Left cardiac atrium (tissue), 4 donors: ENCODE results near the gene UBAP2L. TPM values are rescaled to one million over a fixed set of nuclear protein-coding genes. Genes with fewer than 3 reads are reported as not detected.
A peak's percentile ranks its signal among the peaks of the same experiment; 100 is the strongest.
"Not testable (repeated sequence)": the region's sequence is repeated elsewhere in the genome, so short reads cannot be mapped to it uniquely, and the experiment has no call there.

Experiments used
- ATAC-seq, 2 donors: fragments of 200-7000 bp; cut with Tn5 transposase; one replicate each; pipeline ENCODE4 v1.9.1; 2020; ENCODE audit warnings: mild to moderate bottlenecking in 2 of 2, moderate library complexity in 2 of 2
- DNase-seq: peaks from one replicate; pipeline ENCODE4 v3.0.0-alpha.2; 2020
- intact Hi-C, 2 donors: fragments of 100-400 bp; cut with DNase I; formaldehyde crosslinking; loops; one replicate each; pipeline versions ENCODE4 v1.14.1 to v1.15.1; 2022 to 2023
- total RNA-seq, 2 donors: library from RNA; stranded (reverse); fragmentation: NEBNext Ultra II Directional; extraction: Animal tissue kit (Norgen Biotek cat#: 25700); gene quantifications; one replicate each; pipeline ENCODE4 v1.2.1, GENCODE V29; 2021
- donor health status: DM: no; HTN: yes; CAD: no.
- donor health status: DM: no; HTN: yes; CAD: no; lungs with severe emphysema.
- donor health status: DM: yes; HTN: yes; CAD: no.
- donor health status: Dilated cardiomyopathy.

Gene UBAP2L
- total RNA-seq, 2 donors from 2014 or later, result 88.5 to 106 TPM

DNA sequence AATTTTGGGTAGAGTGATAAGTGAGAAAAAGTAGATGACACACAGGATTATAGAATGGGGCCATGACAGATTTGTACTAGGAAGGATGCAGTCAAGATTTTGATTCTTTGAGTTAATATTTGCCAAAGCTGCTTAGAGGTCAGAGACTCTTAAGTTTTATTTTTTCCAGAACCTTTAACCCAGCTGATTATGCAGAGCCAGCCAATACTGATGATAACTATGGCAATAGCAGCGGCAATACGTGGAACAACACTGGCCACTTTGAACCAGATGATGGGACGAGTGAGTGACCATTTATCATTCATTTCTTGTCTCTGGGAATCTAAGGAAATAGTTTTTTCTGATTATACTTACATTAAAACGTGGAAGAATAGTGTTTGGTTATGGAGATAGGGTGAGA, 16.1 kb downstream of the UBAP2L start:
- DNase-seq (no peak), ATAC-seq (peak in 1 of 2 donors; percentile 41)
- intact Hi-C loops, result no loop called here

DNA sequence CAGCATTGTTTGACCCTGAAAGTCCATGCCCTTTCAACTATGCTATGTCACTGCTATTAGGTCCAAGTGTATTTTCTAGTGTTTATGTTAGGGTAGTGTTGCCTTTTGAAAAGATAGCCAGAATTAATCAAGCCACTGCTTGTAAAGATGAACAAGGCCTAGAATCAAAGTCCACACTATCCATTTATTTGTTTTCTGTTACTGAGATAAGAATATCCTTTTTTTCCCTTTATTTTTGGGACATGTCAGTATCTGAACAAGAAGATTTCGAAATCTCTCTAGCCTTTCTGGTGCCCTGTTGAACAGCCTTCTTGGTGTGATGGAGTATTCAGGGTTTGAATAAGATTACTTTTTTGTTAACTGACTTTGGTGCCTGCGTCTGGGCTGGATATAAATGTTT, 16.7 kb downstream of the UBAP2L start:
- ATAC-seq, result no peak
- intact Hi-C loops, result no loop called here

DNA sequence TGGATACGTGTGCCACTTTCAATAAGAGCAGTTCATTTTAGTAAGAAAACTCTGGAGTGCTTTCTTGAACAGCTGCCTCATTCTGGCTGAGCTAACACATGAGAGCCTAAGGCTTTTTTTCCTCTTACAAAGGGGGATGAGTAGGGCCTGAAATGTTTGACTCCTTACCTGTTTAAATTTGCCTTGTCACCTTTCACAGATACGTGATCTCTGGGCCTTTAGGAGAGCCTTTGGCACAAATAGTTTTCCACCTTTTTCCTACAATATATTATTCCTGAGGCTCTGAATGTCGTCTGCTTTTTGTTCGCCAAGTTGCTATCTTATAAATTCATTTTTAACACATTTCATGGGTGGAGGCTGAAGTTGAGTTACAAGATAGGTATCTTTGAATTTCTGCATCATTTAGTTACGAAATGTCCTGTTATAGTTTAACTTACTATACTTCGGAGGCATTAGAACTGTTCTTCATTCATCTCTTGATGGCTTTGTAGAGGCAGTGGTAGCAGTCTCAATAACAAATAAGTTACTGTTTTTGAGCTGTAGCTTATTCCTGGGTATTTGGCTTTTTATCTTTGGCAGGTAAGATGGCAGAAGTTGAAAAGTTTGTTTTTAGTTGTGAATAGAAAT, 17.2 kb downstream of the UBAP2L start:
- no peak for DNase-seq
- no peak for ATAC-seq
- intact Hi-C loops, result no loop called here

More for the DNA sequence above, 16.7 kb downstream of the UBAP2L start:
- DNase-seq, result no peak

DNA sequence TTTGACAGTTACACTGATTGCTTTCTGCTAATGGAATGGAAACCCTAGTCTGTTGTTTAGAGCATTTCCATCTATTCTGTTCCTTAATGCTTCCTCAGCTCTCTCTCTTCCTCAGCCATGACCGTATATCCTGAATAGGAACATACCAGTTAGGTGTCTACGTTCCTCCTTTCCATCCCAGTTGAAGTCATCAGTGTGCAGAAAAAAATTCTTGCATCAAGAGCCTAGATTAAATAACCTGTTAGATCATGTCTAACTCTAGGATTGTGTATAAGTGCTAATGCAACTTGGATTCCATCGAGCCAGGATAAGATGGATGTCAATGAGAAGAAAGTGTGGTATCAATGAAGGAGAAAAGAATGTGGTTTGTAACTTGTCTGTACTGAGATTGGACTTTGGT, 18.7 kb downstream of the UBAP2L start:
- ATAC-seq (no peak), DNase-seq (no peak)
- intact Hi-C loops, result no loop called here

DNA sequence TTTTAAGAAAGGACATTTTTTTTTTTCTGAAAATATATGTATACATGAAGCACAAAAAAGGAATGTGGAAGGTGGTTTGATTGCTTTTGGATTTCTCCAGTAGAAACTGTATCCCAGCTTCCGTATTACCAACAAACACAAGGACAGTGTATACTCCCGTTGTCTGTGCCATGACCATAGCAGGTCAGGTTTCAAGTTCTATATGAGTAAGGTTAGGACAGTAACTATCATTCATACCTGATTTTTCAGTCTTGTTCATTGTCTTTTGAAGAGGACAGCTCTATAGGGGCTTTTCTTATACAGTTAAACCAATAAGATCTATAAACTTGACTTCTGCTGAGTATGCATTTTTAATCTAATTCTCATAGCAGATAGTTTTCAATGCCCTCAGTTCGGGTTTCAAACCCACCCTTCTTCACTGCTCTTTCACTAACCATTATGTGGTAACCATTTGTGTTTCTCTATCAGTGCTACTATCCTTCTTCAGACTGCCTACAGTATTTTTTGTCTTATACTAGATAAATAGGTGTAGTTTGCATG, 19.6 kb downstream of the UBAP2L start:
- intact Hi-C loops, result no loop called here
- no peak for ATAC-seq
- no peak for DNase-seq

DNA sequence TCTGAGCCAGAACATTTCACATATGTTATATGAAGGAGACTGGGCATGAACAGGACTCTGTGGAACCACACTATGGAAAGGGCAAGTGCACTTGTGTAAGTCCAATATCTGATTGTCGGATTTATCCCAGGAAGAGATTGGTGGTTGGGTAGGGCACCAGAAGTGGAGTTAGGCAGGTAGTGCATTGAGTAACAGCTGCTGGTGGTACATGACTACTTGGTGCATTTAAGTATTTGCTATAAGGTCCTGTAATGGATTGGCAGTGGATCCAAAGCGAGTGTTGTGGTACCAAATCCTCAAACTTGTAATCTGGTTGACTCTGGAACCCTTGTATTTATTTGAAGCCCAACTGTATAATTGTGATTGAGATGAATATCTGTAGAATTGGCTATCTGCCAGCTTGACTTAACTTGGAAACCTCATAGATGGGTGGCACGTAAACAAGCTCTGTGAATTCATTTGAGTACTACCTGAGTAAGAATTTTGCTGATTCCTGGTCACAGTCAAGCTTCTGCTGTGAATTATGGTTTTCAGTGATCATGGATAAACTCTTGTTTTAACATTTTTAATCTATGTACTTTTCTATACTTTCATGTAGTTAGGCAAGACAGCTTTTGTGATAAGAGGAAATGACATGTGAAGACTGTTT, 21.1 kb downstream of the UBAP2L start:
- intact Hi-C loops, result no loop called here
- ATAC-seq (no peak), DNase-seq (no peak)

DNA sequence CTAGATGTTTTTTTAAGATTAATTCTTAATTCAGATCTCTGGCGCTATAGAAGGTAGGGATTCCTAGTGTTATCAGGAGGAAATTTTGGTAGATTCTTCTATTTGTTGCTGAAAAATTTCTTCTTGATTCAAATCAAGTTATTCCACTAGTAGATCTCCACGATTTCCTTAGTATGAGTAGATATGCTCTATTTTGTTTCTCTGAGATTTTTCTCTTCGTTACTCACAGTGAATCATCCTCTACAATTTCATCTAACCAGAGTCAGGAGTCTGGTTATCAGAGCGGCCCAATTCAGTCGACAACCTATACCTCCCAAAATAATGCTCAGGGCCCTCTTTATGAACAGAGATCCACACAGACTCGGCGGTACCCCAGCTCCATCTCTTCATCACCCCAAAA, 32.9 kb downstream of the UBAP2L start:
- intact Hi-C loops, result no loop called here
- no peak for ATAC-seq
- DNase-seq, result no peak

DNA sequence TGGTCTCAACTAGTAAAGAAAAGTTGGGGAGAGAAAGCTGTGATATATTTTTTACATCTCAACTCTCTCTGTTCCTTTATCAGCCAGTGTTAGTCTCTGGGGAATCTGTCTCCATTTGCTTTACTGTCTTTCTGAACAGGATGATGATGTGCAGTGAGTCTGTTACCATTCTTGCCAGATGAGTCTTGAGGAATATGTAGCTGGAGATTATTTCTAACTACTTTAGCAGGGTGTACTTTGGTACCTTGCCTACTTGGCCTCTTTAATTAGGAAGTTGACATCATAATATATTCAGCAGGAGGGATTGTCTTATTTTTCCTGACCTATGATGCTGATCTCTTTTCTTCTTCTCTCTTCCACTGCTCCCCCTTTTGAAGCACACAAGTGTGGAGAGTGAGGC, 35.9 kb downstream of the UBAP2L start:
- DNase-seq, result no peak
- intact Hi-C loops, result no loop called here
- ATAC-seq, result no peak

DNA sequence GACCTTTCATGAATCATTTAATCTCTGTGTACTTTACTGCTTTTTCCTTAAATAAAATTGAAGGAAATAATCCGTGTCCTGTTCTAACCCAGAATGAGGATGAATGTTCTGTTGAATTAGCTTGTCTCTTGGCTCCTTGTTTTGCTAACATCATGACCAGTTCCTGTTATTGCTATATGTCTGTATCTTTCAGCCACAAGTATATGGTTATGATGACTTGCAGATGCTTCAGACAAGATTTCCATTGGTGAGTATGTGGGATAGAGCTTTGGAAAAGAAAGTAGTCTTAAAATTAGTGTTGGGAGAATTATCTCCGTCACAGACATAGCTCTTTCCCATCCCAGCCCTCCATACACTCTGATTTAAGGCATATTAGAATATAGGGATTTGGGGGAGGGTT, 38.0 kb downstream of the UBAP2L start:
- intact Hi-C loops, result no loop called here
- ATAC-seq, result no peak
- no peak for DNase-seq

DNA sequence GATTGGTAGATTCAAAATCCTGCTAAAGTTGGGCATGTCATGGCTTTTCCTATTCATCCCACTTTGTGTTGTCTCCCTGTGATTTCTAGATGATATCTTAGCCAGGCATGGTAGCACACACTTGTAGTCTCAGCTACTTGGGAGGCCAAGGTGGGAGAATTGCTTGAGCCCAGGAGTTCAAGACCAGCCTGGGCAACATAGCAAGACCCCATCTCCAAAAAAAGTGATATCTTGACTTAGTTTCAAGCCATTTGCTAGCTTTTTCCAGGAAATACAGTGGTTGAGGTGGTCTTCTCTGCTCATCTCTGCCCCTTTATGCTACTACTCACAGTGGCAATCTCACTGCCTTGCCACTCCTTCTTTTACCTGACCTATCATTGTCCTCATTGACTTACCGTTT, 39.4 kb downstream of the UBAP2L start:
- intact Hi-C loops, result no loop called here
- ATAC-seq (no peak), DNase-seq (no peak)

DNA sequence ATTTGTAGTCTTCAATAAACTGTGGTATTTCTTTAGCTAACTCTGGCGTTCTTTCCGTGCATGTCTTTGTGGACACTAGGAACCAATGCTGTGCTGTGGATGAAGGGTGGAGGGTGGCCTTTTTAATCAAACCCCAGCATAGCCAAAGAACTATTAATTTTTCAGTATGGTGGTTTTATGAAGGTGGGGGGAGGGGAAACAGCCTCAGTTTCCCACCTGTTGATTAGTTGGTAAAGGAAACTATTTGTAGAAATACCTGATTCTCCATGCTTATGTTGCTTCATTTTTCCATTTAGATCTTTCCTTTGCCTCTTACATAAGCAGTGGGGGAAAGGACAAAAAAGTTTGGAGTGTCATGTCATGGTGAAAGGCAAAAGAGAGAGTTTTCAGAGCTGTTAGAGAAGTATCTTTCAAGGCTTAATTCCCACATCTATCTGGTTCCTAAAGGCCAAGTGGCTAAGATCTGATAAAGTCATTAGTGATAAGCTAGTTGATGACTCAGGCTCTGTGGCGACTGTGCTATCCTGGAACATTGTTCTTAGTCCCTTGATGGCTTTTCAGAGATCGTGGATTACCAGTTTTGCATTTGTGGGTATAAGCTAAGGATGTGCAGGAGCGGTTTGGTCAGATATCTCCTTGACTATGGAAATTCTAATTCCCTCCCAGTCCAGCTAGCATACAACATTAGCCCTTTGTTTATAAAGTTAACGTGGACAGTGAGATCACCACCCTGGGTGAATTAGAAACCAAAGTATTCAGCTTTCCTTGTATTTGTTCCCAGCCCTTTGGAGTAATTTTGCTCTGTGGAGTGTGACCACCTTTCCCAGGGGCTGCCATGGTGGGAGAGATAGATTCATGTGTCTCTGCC, 42.9 kb downstream of the UBAP2L start:
- no peak for DNase-seq
- intact Hi-C loops, result no loop called here
- ATAC-seq, result no peak

DNA sequence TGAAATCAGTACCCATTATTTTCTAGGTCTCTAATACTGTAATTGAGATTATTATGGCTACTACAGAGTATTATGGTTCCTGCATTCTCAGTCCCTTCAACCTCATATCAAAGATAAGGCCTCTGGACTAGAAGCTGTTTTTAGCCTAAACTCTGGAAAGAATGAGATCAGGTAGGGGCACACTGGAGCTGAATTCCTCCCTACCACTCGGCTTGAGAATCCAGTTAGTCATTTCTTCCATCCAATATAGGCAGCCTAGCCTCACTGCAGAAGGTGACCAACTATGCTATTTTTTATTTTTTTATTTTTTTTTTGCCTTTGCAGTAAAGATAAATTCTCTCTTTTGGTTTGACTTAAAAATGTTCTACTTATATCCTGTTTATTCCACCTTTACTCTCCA, 43.7 kb downstream of the UBAP2L start:
- no peak for DNase-seq
- ATAC-seq, result no peak
- intact Hi-C loops, result no loop called here

DNA sequence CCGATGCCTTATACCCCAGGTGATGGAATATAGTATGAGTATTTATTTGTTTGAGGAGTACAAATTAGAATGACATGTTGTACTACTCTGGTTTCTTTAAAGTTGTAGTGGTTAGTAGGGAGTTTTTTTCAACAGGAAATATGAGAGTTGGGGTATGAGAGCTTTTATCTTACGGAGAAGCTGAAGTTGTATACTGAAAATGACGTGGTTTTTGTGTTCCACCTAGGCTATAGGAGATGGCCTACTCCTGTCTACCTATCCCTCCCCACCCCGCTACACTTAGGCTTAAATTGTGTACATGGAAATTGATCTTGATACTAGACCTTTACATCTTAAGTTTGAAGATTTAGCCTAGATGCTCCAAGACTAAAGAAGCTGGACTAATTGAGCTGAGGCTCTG, 44.8 kb downstream of the UBAP2L start:
- no peak for ATAC-seq
- intact Hi-C loops, result no loop called here

DNA sequence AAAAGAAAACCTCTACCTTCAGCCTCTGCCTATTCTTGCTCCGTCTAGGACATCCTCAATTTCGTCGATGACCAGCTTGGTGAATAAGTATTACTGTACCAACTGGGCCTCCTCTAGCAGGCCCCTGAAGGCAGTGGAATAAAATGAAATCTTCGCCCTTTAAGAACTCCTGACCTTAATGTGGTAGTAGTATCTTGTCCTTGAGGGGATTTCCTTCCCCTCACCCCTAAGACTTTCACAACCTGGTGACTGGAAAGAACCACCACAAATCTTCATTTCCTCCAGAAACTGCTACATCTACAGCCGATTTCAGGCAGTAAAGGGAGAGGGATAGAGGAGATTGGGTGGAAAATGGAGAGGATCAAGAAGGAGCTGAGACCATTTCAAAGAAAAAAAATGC, 50.1 kb downstream of the UBAP2L start:
- ATAC-seq (no peak), DNase-seq (no peak)
- intact Hi-C loops, result no loop called here

More for the DNA sequence above, 44.8 kb downstream of the UBAP2L start:
- DNase-seq, result no peak

DNA sequence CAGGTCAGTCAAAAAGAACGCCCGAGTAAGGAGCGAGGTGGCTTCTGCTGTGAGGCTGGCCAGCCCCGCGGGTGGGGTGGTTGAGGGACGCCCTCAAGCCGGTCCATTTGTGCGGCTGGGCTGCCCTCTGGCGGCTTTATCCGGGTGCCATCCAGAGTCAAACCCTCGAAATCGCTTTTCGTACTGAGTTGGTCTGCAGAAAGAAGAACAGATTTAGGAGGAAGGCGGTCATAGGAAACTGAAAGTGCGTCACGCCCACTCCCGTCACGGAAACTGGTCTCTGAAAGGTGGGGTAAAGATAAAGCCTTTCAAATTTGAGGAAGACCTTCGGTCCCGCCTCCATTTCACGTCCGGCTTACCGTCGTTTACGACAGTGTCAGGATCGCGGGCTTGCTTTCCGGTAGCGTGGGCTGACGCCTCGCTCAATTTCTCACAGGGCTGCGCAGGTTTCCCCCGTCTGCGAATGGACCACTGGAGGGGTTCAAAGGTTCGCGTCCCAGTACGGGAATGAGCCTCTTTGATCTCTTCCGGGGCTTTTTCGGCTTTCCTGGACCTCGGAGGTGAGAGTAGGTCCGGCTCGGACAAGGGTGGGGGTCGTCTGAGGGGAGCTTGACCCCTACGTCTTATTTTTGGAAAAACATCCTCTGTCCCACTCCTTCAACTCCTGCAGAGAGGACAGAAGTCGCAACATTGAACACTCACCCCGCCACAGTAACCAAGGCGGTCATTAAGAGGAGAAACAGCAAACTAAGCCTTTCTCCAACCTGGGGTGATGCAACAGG, 51.7 kb downstream of the UBAP2L start, which contains the start of gene HAX1:
HAX1 (plus strand) TSS at position 413 of the 782 bp plus-strand sequence; CDS start at position 508, 95 bp downstream.
- peak; percentile 93 for ATAC-seq
- intact Hi-C loops, result loop anchor here in 1 of 2 donors (2.0 kb wide), 1 partner anchor 74 kb away; no protein-coding TSS in a partner anchor
- peak; percentile 95 for DNase-seq

DNA sequence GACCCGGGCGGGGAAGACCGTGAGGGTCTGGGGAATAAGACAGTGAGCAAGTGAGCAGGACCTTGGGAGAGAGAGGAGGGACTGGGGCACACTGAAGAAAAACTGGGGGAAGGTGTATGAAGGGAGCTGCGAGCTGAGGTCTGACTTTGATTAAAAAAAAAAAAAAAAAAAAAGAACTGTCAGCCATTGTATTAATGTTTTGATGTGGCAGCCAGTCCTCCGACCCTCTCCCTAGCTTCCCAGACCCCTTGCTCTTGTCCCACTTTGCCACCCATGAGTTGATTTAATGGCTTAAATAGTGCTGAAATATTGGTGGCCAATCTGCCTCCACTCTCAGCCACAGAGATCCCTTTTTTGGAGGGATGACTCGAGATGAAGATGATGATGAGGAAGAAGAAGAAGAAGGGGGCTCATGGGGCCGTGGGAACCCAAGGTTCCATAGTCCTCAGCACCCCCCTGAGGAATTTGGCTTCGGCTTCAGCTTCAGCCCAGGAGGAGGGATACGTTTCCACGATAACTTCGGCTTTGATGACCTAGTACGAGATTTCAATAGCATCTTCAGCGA, 52.3 kb downstream of the UBAP2L start:
- DNase-seq (no peak), ATAC-seq (peak; percentile 24 to 26)
- intact Hi-C loops, result loop anchor here in 1 of 2 donors (2.0 kb wide), 1 partner anchor 74 kb away; no protein-coding TSS in a partner anchor

DNA sequence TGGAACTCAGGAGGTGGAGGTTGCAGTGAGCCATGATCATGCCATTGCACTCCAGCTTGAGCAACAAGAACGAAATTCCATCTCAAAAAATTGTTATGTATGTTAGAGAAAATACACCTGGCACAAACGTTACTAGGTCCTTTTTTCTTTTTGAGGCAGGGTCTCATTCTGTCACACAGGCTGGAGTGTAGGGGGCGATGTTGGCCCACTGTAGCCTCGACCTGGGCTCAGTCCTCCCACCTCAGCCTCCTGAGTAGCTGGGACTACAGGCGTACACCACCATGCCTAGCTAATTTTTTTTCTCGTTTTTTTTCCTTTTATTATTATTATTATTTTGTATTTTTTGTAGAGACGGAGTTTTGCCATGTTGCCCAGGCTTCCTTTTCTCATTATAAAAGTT, 56.0 kb downstream of the UBAP2L start:
- ATAC-seq, result no peak
- no peak for DNase-seq
- intact Hi-C loops, result no loop called here

DNA sequence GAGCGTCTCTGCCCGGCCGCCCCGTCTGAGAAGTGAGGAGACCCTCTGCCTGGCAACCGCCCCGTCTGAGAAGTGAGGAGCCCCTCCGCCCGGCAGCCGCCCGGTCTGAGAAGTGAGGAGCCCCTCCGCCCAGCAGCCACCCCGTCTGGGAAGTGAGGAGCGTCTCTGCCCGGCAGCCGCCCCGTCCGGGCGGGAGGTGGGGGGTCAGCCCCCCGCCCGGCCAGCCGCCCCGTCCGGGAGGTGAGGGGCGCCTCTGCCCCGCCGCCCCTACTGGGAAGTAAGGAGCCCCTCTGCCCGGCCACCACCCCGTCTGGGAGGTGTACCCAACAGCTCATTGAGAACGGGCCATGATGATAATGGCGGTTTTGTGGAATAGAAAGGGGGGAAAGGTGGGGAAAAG, 66.8 kb downstream of the UBAP2L start:
- intact Hi-C loops, result not testable (repeated sequence)

DNA sequence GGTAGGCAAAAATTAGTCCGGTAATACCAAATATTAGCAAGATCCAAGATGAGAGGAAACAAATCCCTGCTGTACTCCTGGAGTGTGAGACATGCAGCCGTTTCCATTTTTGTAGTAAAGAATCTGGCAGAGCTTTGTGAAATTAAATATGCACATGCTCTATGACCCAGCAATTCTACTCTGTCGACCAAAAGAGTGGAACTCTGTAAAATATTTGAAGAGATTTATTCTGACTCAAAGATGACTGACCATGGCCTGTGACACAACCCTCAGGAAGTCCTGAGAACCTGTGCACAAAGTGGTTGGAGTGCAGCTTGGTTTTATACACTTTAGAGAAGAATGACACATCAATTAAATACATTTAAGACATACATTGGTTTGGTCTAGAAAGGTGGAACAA, 67.9 kb downstream of the UBAP2L start:
- intact Hi-C loops, result no loop called here
- no peak for DNase-seq
- ATAC-seq, result no peak

More for the DNA sequence above, 66.8 kb downstream of the UBAP2L start:
- DNase-seq, ATAC-seq: not testable (repeated sequence)
